ENCODE data around the gene POLE. TPM values are rescaled to one million over a fixed set of nuclear protein-coding genes. Genes with fewer than 3 reads are reported as not detected.

The POLE gene
- polyA plus RNA-seq, 1 of the 3 experiments (the other 2 are of a cell fraction) = 20.1 TPM

- Histone ChIP-seq H2AFZ (ENCODE audit: low read depth) (no peak overlapping the region), H3K9me2 (no peaks in the 10 kb centered on the region), H3K36me3 (replicated peaks in 1 of 2; ENCODE audit: control insufficient read depth in 1 of 2, insufficient read depth in 2 of 2, low read length in 1 of 2) (no peaks in the 10 kb centered on the region), H3K27ac (ENCODE audit: low read depth in 2 of 2, low read length in 1 of 2) (no peak overlapping the region), H4K20me1 (ENCODE audit: insufficient read depth) (no peaks in the 10 kb centered on the region), H3K9ac (no peak overlapping the region), H3K4me3 (ENCODE audit: low read depth in 2 of 2, low read length in 1 of 2) (no peak overlapping the region; a peak in 1 of 4 replicates), H3K79me2 (ENCODE audit: insufficient read depth) (no peaks in the 10 kb centered on the region), H3F3A (replicated peaks; ENCODE audit: insufficient read depth) (peaks cover 12% of the 10 kb centered on the region), H3K27me3 (ENCODE audit: insufficient read depth) (peaks cover 70% of the 10 kb centered on the region), H3K9me3 (no peaks in the 10 kb centered on the region), H3K4me2 (no peak overlapping the region), H3K4me1 (ENCODE audit: control insufficient read depth in 1 of 2, insufficient read depth in 2 of 2, low read depth in 1 of 2, low read length in 1 of 2) (peaks cover 0 to 22% of the 10 kb centered on the region in 2 experiments; a peak in 1 of 4 replicates)
- WGBS (ENCODE audit: low lambda C conversion rate) = no CpG with 5 or more reads among the region's 26 CpGs
- TF ChIP-seq ELF1 (IDR thresholded peaks at IDR 0.05) (no peak), REST (IDR thresholded peaks at IDR 0.05; ENCODE audit: low read depth, low read length) (no peak), MAX (IDR thresholded peaks at IDR 0.05; ENCODE audit: low read depth) (no peak), POLR2AphosphoS5 (IDR thresholded peaks at IDR 0.05; ENCODE audit: low read depth, low read length) (no peak), USF2 (IDR thresholded peaks at IDR 0.05; ENCODE audit: borderline replicate concordance, low read depth, low read length) (no peak), TCF12 (IDR thresholded peaks at IDR 0.05) (no peak), CTCF (IDR thresholded peaks at IDR 0.05) (no peak), FOXJ3 (CRISPR knock-in tag; IDR thresholded peaks at IDR 0.05) (no peak), EZH2phosphoT487 (IDR thresholded peaks at IDR 0.05; ENCODE audit: borderline replicate concordance, low read depth) (no peak), TEAD4 (IDR thresholded peaks at IDR 0.05; ENCODE audit: borderline replicate concordance, insufficient read depth) (no peak), FOXM1 (IDR thresholded peaks at IDR 0.05; ENCODE audit: low read depth) (no peak), SMC3 (IDR thresholded peaks at IDR 0.05; ENCODE audit: low read depth, low read length) (no peak), USF1 (IDR thresholded peaks at IDR 0.05; ENCODE audit: borderline replicate concordance, low read depth) (no peak)
- DNase-seq = peak; percentile 73
- ChIA-PET CTCF (interaction anchor here (1.0 to 7.4 kb wide), 5 partner anchors 8 to 190 kb away, joined by 3 to 122 read pairs (median 7); partner anchors contain the start of genes LRCOL1 and P2RX2), POLR2A (no interaction called here)
These were observed 83.0 kb downstream of the POLE start for GRCh38 chr12:132604151-132604618.

All from SK-N-SH (cell line).